Kidney epithelial cell (primary cell): ENCODE results near the gene ANXA11. TPM values are rescaled to one million over a fixed set of nuclear protein-coding genes. Genes with fewer than 3 reads are reported as not detected.

Experiments
- DNase-seq: peaks from one replicate; pipeline ENCODE4 v3.0.0-alpha.2; 2010; ENCODE audit warnings: low read depth
- H3K27me3 ChIP-seq: 2 replicates; pipeline ENCODE4 v1.6.0; 2011; ENCODE audit warnings: low read length; ENCODE audit not compliant: control insufficient read depth, insufficient read depth
- H3K36me3 ChIP-seq: 2 replicates; pipeline ENCODE4 v1.5.1; 2011; ENCODE audit warnings: low read length; ENCODE audit not compliant: control insufficient read depth, insufficient read depth
- H3K4me3 ChIP-seq: 2 replicates; pipeline ENCODE4 v1.5.1; 2011; ENCODE audit warnings: low read depth, mild to moderate bottlenecking, control low read depth, low read length
- total RNA-seq: library from RNA; depleted of rRNA; stranded (reverse); fragments of >200 nt; gene quantifications from 2 replicates; pipeline ENCODE4 v1.2.3, GENCODE V29; 2015
- TF ChIP-seq, protein P1 (sequence below): IDR thresholded peaks from 2 replicates; pipeline ENCODE4 v1.5.1; 2011; ENCODE audit warnings: mild to moderate bottlenecking, moderate library complexity, low read length, control low read depth, inconsistent platforms; ENCODE audit not compliant: insufficient read depth, poor library complexity, severe bottlenecking

The ANXA11 gene
- total RNA-seq, 1 donor from 2014 or later, result 182 TPM

DNA sequence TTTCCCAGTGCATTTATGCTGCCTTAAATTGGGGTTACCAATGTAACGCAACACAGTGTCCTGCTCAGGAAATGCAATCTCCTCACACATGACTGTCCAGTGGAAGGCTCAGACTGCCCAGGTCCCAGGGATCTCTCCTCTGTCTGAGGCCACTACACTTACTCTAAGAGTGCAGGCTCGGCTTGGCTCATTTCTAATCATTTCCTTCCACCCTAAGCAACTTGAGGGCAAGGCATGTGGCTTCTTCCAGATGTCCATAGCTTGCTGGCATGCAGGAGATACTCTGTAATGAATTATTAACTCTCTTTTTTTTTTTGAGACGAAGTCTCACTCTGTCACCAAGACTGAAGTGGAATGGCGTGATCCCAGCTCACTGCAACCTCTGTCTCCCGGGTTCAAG, 49.1 kb downstream of the ANXA11 start:
- H3K36me3 ChIP-seq, result peaks cover 4% of the 10 kb centered on the region
- H3K4me3 ChIP-seq, result no peak overlapping the region
- DNase-seq, result no peak
- H3K27me3 ChIP-seq, result no peaks in the 10 kb centered on the region
- TF ChIP-seq, protein P1, sequence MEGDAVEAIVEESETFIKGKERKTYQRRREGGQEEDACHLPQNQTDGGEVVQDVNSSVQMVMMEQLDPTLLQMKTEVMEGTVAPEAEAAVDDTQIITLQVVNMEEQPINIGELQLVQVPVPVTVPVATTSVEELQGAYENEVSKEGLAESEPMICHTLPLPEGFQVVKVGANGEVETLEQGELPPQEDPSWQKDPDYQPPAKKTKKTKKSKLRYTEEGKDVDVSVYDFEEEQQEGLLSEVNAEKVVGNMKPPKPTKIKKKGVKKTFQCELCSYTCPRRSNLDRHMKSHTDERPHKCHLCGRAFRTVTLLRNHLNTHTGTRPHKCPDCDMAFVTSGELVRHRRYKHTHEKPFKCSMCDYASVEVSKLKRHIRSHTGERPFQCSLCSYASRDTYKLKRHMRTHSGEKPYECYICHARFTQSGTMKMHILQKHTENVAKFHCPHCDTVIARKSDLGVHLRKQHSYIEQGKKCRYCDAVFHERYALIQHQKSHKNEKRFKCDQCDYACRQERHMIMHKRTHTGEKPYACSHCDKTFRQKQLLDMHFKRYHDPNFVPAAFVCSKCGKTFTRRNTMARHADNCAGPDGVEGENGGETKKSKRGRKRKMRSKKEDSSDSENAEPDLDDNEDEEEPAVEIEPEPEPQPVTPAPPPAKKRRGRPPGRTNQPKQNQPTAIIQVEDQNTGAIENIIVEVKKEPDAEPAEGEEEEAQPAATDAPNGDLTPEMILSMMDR, result no peak

DNA sequence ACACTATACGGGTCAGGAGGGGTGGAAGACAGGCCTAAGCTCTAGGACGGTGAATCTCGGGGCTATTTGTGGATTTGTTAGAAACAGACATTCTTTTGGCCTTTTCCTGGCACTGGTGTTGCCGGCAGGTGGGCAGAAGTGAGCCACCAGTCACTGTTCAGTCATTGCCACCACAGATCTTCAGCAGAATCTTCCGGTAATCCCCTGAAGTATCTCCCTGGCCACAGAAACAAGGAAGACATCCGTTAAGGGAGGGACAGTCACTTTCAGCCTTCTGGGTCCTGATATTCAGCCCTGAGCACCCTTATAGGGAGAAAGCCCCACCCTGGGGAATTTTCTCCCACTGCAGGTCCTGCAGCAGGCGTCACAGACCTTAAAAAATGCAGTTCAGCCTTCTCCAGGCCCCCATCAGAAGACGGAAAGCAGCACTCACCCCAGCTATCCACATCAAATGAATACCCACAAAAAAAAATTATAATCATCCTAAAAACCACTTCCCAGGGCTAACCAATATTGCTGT, 49.6 kb downstream of the ANXA11 start:
- Histone ChIP-seq H3K36me3 (peaks cover 4% of the 10 kb centered on the region), H3K27me3 (no peaks in the 10 kb centered on the region), H3K4me3 (no peak overlapping the region)
- no peak for DNase-seq
- TF ChIP-seq, protein P1, result no peak

- Histone ChIP-seq H3K36me3 (peaks cover 4% of the 10 kb centered on the region), H3K4me3 (no peak overlapping the region), H3K27me3 (no peaks in the 10 kb centered on the region)
- no peak for DNase-seq
- TF ChIP-seq, protein P1, result no peak
These were observed 50.2 kb downstream of the ANXA11 start for GRCh38 chr10:80154978-80155695.

DNA sequence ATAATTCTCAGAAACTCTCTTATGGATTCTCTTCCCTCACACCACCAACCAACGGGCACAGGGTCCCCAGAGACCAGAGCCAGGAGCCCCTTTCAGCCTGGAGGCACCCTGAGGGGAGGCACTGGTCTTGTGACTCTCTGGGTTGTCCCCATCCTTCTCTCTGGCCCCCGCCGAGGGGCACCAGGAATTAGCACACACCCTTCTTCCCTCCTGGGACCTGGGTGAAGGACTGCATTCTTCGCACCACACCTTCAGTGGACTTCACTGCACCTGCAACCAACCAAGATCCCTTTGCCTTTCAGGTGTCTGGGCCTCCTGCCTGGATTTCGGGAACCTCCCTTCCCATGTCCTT, 50.7 kb downstream of the ANXA11 start:
- Histone ChIP-seq H3K36me3 (peaks cover 4% of the 10 kb centered on the region), H3K4me3 (no peak overlapping the region), H3K27me3 (no peaks in the 10 kb centered on the region)
- no peak for DNase-seq
- TF ChIP-seq, protein P1, result no peak

DNA sequence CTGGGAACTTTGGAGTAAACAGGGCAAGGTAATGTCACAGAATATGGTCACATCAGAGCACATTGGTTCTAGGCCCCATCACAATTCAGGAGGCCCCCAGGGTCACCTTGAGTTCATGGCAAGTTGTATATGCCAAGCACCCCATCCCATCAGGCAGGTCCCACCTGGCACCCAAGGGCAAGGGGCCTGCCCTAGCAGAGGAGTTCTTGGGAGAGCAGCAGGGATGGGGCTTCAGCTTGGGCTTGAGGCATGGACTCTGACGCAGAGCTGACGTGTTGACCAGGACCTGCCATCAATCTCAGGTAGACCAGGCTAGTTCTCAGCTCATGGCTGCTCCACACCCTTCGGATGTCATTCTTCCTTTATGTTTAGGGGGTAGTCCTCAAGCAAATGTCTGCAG, 51.9 kb downstream of the ANXA11 start:
- DNase-seq, result no peak
- TF ChIP-seq, protein P1, result no peak
- Histone ChIP-seq H3K27me3 (no peaks in the 10 kb centered on the region), H3K36me3 (peaks cover 4% of the 10 kb centered on the region), H3K4me3 (no peak overlapping the region)

GRCh38 chr10:80152820-80153219, 52.5 kb downstream of the ANXA11 start:
- Histone ChIP-seq H3K4me3 (no peak overlapping the region), H3K36me3 (peaks cover 3% of the 10 kb centered on the region), H3K27me3 (no peaks in the 10 kb centered on the region)
- TF ChIP-seq, protein P1, result no peak
- DNase-seq, result no peak
